Measurements from ENCODE around the gene FLVCR1.
"Not testable (repeated sequence)": the region's sequence is repeated elsewhere in the genome, so short reads cannot be mapped to it uniquely, and the experiment has no call there.

FLVCR1 gene

GRCh38 chr1:212857992-212858460 is at the start of gene FLVCR1:
FLVCR1 (plus strand) TSS chr1:212858275; CDS start chr1:212858453, 178 bp downstream.
- peak; percentile 99 for DNase-seq

- DNase-seq: peak; percentile 89
Observed at GRCh38 chr1:212814537-212815334, 43.3 kb upstream of the FLVCR1 start.

- DNase-seq: no peak
Observed at GRCh38 chr1:212816567-212817278, 41.4 kb upstream of the FLVCR1 start.

GRCh38 chr1:212819726-212820125 is 38.3 kb upstream of the FLVCR1 start:
- no peak for DNase-seq

- no peak for DNase-seq
Observed at GRCh38 chr1:212820969-212821368, 37.1 kb upstream of the FLVCR1 start.

GRCh38 chr1:212822956-212823355 is 35.1 kb upstream of the FLVCR1 start:
- DNase-seq: no peak

- DNase-seq: no peak
Observed at GRCh38 chr1:212824201-212824600, 33.9 kb upstream of the FLVCR1 start.

- peak; percentile 82 for DNase-seq
Observed at GRCh38 chr1:212825798-212826452, 32.1 kb upstream of the FLVCR1 start.

GRCh38 chr1:212827171-212827776 is 30.8 kb upstream of the FLVCR1 start:
- DNase-seq: peak; percentile 14

- DNase-seq: peak; percentile 81
Observed at GRCh38 chr1:212827831-212828278, 30.2 kb upstream of the FLVCR1 start.

GRCh38 chr1:212828395-212828794 is 29.7 kb upstream of the FLVCR1 start:
- no peak for DNase-seq

GRCh38 chr1:212833211-212834207 is 24.6 kb upstream of the FLVCR1 start:
- DNase-seq: peak; percentile 77

- DNase-seq: no peak
Observed at GRCh38 chr1:212838145-212838544, 19.9 kb upstream of the FLVCR1 start.

GRCh38 chr1:212844521-212844920 is 13.6 kb upstream of the FLVCR1 start:
- DNase-seq: not testable (repeated sequence)

GRCh38 chr1:212847549-212847948 is 10.5 kb upstream of the FLVCR1 start, which contains the start of gene SPATA45:
SPATA45 (minus strand) TSS chr1:212847649; CDS start chr1:212836149, 11,500 bp downstream.
- DNase-seq: no peak

- DNase-seq: no peak
Observed at GRCh38 chr1:212852105-212852688, 5.9 kb upstream of the FLVCR1 start.

- DNase-seq: peak; percentile 24
Observed at GRCh38 chr1:212853658-212854057, 4.4 kb upstream of the FLVCR1 start.

GRCh38 chr1:212856755-212857154 is 1.3 kb upstream of the FLVCR1 start:
- no peak for DNase-seq

- peak; percentile 88 for DNase-seq
Observed at GRCh38 chr1:212858461-212859265, 588 bp downstream of the FLVCR1 start.
